Karpas-422 (cell line): ENCODE measurements around the gene ZNF775. TPM values are rescaled to one million over a fixed set of nuclear protein-coding genes. Genes with fewer than 3 reads are reported as not detected.

Source experiments
- DNase-seq: peaks from one replicate; pipeline ENCODE4 v3.0.0-alpha.2; 2015
- H2AFZ ChIP-seq: fragments of 200-600 bp; sonication (generic); 2 replicates; pipeline ENCODE4 v1.6.1; 2014; ENCODE audit warnings: antibody characterized with exemption, low read length, mixed read lengths
- H3K27ac ChIP-seq: fragments of 200-600 bp; sonication (generic); 2 replicates; pipeline ENCODE4 v1.5.1; 2014; ENCODE audit warnings: mild to moderate bottlenecking, low read length, moderate library complexity
- H3K27me3 ChIP-seq: fragments of 200-600 bp; sonication (generic); 2 replicates; pipeline ENCODE4 v1.6.1; 2014; ENCODE audit warnings: low read length, mixed read lengths
- H3K36me3 ChIP-seq: fragments of 200-600 bp; sonication (generic); 2 replicates; pipeline ENCODE4 v1.6.1; 2014; ENCODE audit warnings: low read length, mixed read lengths; ENCODE audit not compliant: insufficient read depth
- H3K4me1 ChIP-seq: fragments of 200-600 bp; sonication (generic); 2 replicates; pipeline ENCODE4 v1.6.1; 2014; ENCODE audit warnings: mild to moderate bottlenecking, low read length, mixed read lengths
- H3K4me2 ChIP-seq: fragments of 200-600 bp; sonication (generic); 2 replicates; pipeline ENCODE4 v1.6.1; 2014; ENCODE audit warnings: low read length, low read depth, mild to moderate bottlenecking; ENCODE audit not compliant: poor library complexity, severe bottlenecking
- H3K4me3 ChIP-seq: fragments of 200-600 bp; sonication (generic); 2 replicates; pipeline ENCODE4 v1.5.1; 2014; ENCODE audit warnings: mild to moderate bottlenecking, antibody characterized with exemption, low read length, mixed read lengths
- H3K79me2 ChIP-seq: fragments of 200-600 bp; sonication (generic); 2 replicates; pipeline ENCODE4 v1.6.1; 2014; ENCODE audit warnings: mild to moderate bottlenecking, low read length, mixed read lengths
- H3K9ac ChIP-seq: fragments of 200-600 bp; sonication (generic); 2 replicates; pipeline ENCODE4 v1.6.0; 2014; ENCODE audit warnings: low read length
- H3K9me2 ChIP-seq: fragments of 200-600 bp; sonication (generic), shearing (Covaris generic); replicated peaks from 2 replicates; pipeline ENCODE4 v1.6.0; 2014; ENCODE audit warnings: mild to moderate bottlenecking, low read length, moderate library complexity; ENCODE audit not compliant: insufficient read depth
- H3K9me3 ChIP-seq: fragments of 300-700, 200-600 bp; sonication (generic); 2 replicates; pipeline ENCODE4 v1.6.1; 2014; ENCODE audit warnings: low read length, mixed read lengths
- H4K20me1 ChIP-seq: fragments of 200-600 bp; sonication (generic); 2 replicates; pipeline ENCODE4 v1.6.1; 2014; ENCODE audit warnings: mild to moderate bottlenecking, antibody characterized with exemption, low read length, low read depth; ENCODE audit not compliant: insufficient read depth
- total RNA-seq: library from RNA; depleted of rRNA; stranded (reverse); fragments of >200 nt; shearing (Covaris generic); gene quantifications from 2 replicates; pipeline ENCODE4 v1.2.3, GENCODE V29; 2014; ENCODE audit warnings: low replicate concordance

Gene ZNF775
- total RNA-seq, 1 experiment from 2014 or later: 1.5 TPM

- Histone ChIP-seq H3K27me3 (no peaks in the 10 kb centered on the region), H3K4me3 (no peak overlapping the region), H3K79me2 (peaks cover 22% of the 10 kb centered on the region), H3K9me2 (no peaks in the 10 kb centered on the region), H3K4me2 (no peak overlapping the region), H4K20me1 (peaks cover 12% of the 10 kb centered on the region; the same call in 1 of the 2 replicates), H3K9ac (no peak overlapping the region), H2AFZ (no peak overlapping the region), H3K9me3 (no peaks in the 10 kb centered on the region), H3K4me1 (peaks cover 22% of the 10 kb centered on the region), H3K36me3 (peaks cover 15% of the 10 kb centered on the region), H3K27ac (no peak overlapping the region)
- DNase-seq: no peak
Measured at GRCh38 chr7:150373049-150373801, 5.9 kb upstream of the ZNF775 start.

- Histone ChIP-seq H3K27ac (no peak overlapping the region), H3K9ac (no peak overlapping the region), H3K27me3 (no peaks in the 10 kb centered on the region), H3K4me1 (peaks cover 25% of the 10 kb centered on the region), H3K79me2 (peaks cover 20% of the 10 kb centered on the region), H3K9me2 (no peaks in the 10 kb centered on the region), H3K4me2 (no peak overlapping the region), H3K9me3 (no peaks in the 10 kb centered on the region), H4K20me1 (peaks cover 12% of the 10 kb centered on the region; the same call in 1 of the 2 replicates), H3K36me3 (peaks cover 15% of the 10 kb centered on the region), H2AFZ (no peak overlapping the region), H3K4me3 (no peak overlapping the region)
- no peak for DNase-seq
Measured at GRCh38 chr7:150374026-150374425, 5.1 kb upstream of the ZNF775 start.

GRCh38 chr7:150374472-150374871 is 4.7 kb upstream of the ZNF775 start:
- no peaks in the 10 kb centered on the region for H3K27me3 ChIP-seq
- no peak overlapping the region for H3K4me3 ChIP-seq
- H4K20me1 ChIP-seq: peaks cover 12% of the 10 kb centered on the region; the same call in 1 of the 2 replicates
- no peak overlapping the region for H3K27ac ChIP-seq
- H3K9ac ChIP-seq: no peak overlapping the region
- peaks cover 15% of the 10 kb centered on the region for H3K36me3 ChIP-seq
- no peaks in the 10 kb centered on the region for H3K9me2 ChIP-seq
- H3K9me3 ChIP-seq: no peaks in the 10 kb centered on the region
- H2AFZ ChIP-seq: no peak overlapping the region
- H3K79me2 ChIP-seq: peaks cover 16% of the 10 kb centered on the region
- no peak overlapping the region for H3K4me2 ChIP-seq
- peaks cover 25% of the 10 kb centered on the region for H3K4me1 ChIP-seq
- DNase-seq: no peak

GRCh38 chr7:150375662-150376521 is 3.2 kb upstream of the ZNF775 start:
- Histone ChIP-seq H3K9ac (no peak overlapping the region), H3K4me2 (no peak overlapping the region)

GRCh38 chr7:150376560-150376959 is 2.6 kb upstream of the ZNF775 start:
- Histone ChIP-seq H3K4me2 (no peak overlapping the region), H3K4me1 (peaks cover 28% of the 10 kb centered on the region), H3K9me2 (no peaks in the 10 kb centered on the region), H2AFZ (no peak overlapping the region), H3K9me3 (no peaks in the 10 kb centered on the region), H3K27me3 (no peaks in the 10 kb centered on the region), H3K27ac (no peak overlapping the region), H3K36me3 (peaks cover 10% of the 10 kb centered on the region), H3K79me2 (no peaks in the 10 kb centered on the region), H4K20me1 (peaks cover 19% of the 10 kb centered on the region; the same call in 1 of the 2 replicates), H3K9ac (no peak overlapping the region), H3K4me3 (no peak overlapping the region)
- DNase-seq: no peak

More at GRCh38 chr7:150375662-150376521, 3.2 kb upstream of the ZNF775 start:
- Histone ChIP-seq H3K4me3 (no peak overlapping the region), H3K9me3 (no peaks in the 10 kb centered on the region), H2AFZ (no peak overlapping the region), H4K20me1 (peaks cover 19% of the 10 kb centered on the region; the same call in 1 of the 2 replicates), H3K4me1 (peaks cover 28% of the 10 kb centered on the region), H3K9me2 (no peaks in the 10 kb centered on the region), H3K79me2 (peaks cover 2% of the 10 kb centered on the region; the same call in 1 of the 2 replicates), H3K36me3 (peaks cover 11% of the 10 kb centered on the region), H3K27ac (no peak overlapping the region), H3K27me3 (no peaks in the 10 kb centered on the region)
- no peak for DNase-seq

- no peaks in the 10 kb centered on the region for H3K79me2 ChIP-seq
- H3K9me3 ChIP-seq: no peaks in the 10 kb centered on the region
- peaks cover 10% of the 10 kb centered on the region for H3K36me3 ChIP-seq
- H3K4me3 ChIP-seq: no peak overlapping the region
- H3K4me2 ChIP-seq: no peak overlapping the region
- peaks cover 31% of the 10 kb centered on the region for H3K4me1 ChIP-seq
- DNase-seq: no peak
- no peaks in the 10 kb centered on the region for H3K27me3 ChIP-seq
- H3K9me2 ChIP-seq: no peaks in the 10 kb centered on the region
- H4K20me1 ChIP-seq: peaks cover 19% of the 10 kb centered on the region; the same call in 1 of the 2 replicates
- no peak overlapping the region for H3K9ac ChIP-seq
- H3K27ac ChIP-seq: no peak overlapping the region
- H2AFZ ChIP-seq: no peak overlapping the region
Measured at GRCh38 chr7:150377196-150377595, 1.9 kb upstream of the ZNF775 start.

- Histone ChIP-seq H2AFZ (no peak overlapping the region), H4K20me1 (peaks cover 19% of the 10 kb centered on the region; the same call in 1 of the 2 replicates), H3K9me2 (no peaks in the 10 kb centered on the region), H3K36me3 (peaks cover 10% of the 10 kb centered on the region), H3K79me2 (no peaks in the 10 kb centered on the region), H3K27ac (no peak overlapping the region), H3K4me1 (peaks cover 36% of the 10 kb centered on the region), H3K27me3 (no peaks in the 10 kb centered on the region), H3K4me2 (peak overlapping the region; percentile 81), H3K9me3 (no peaks in the 10 kb centered on the region), H3K9ac (peak overlapping the region; percentile 83; the same call in 1 of the 2 replicates), H3K4me3 (no peak overlapping the region)
- DNase-seq: no peak
Measured at GRCh38 chr7:150377635-150378034, 1.5 kb upstream of the ZNF775 start.
